A549 (cell line): ENCODE measurements around the gene PHKB. TPM values are rescaled to one million over a fixed set of nuclear protein-coding genes. Genes with fewer than 3 reads are reported as not detected.

ENCODE experiments used
- ATAC-seq, 2 experiments: fragments of 200-7000 bp in 1 of 2; fragments of >200 bp in 1 of 2; cut with Nextera tagmentation in 1 of 2; cut with Tn5 transposase in 1 of 2; 3 replicates each; pipeline versions ENCODE4 v1.8.0 to v1.9.1; 2018 to 2020; ENCODE audit warnings: mild to moderate bottlenecking in 1 of 2, moderate library complexity in 1 of 2
- CTCF ChIA-PET: fragments of 300-600 bp; sonication (Branson Sonifier 250); formaldehyde crosslinking; extraction: SDS; loops from one replicate; lab custom pipeline; 2021; ENCODE audit warnings: antibody characterized with exemption, inconsistent platforms; lab: Yijun Ruan, JAX
- POLR2A ChIA-PET: fragments of 350-600 bp; formaldehyde crosslinking; extraction: SDS; loops from one replicate; lab custom pipeline; 2021; ENCODE audit warnings: antibody characterized with exemption, inconsistent platforms; lab: Yijun Ruan, JAX
- DNase-seq, 2 experiments: peaks; one replicate each; pipeline versions ENCODE4 v3.0.0 to v3.0.0-alpha.2; 2011 to 2016; ENCODE audit warnings: low read depth in 1 of 2, low spot score in 1 of 2
- FAIRE-seq: peaks from 2 replicates; lab custom pipeline; 2011; peaks lifted over from hg19 to GRCh38; lab: Jason Lieb, UNC
- H3K27ac ChIP-seq, 2 experiments: fragments of >200 bp; sonication (Bioruptor Twin); formaldehyde crosslinking; 3 replicates each; pipeline ENCODE4 v1.5.1; 2016 to 2017
- H3K4me1 ChIP-seq: fragments of >200 bp; sonication (Bioruptor Twin); formaldehyde crosslinking; 3 replicates; pipeline ENCODE4 v1.6.1; 2016
- H3K4me2 ChIP-seq: fragments of >200 bp; sonication (Bioruptor Twin); formaldehyde crosslinking; 3 replicates; pipeline ENCODE4 v1.6.1; 2016
- H3K4me3 ChIP-seq: fragments of >200 bp; sonication (Bioruptor Twin); formaldehyde crosslinking; 3 replicates; pipeline ENCODE4 v1.5.1; 2016
- H3K9me3 ChIP-seq: fragments of >200 bp; sonication (Bioruptor Twin); formaldehyde crosslinking; 3 replicates; pipeline ENCODE4 v1.6.1; 2016
- CBX2 ChIP-seq: fragments of 200-600 bp; sonication (generic); IDR thresholded peaks from 2 replicates; pipeline ENCODE4 v1.6.1; 2016; ENCODE audit warnings: low read depth, mild to moderate bottlenecking, borderline replicate concordance
- CHD2 ChIP-seq: fragments of 150-350 bp; IDR thresholded peaks from 2 replicates; pipeline ENCODE4 v1.6.1; 2014; ENCODE audit warnings: low read length; ENCODE audit not compliant: partially characterized antibody
- CHD4 ChIP-seq: fragments of 200-600 bp; sonication (generic); IDR thresholded peaks from 2 replicates; pipeline ENCODE4 v1.6.1; 2016; ENCODE audit warnings: antibody characterized with exemption, mild to moderate bottlenecking, borderline replicate concordance
- EHMT2 ChIP-seq: fragments of 200-600 bp; sonication (generic); IDR thresholded peaks from 2 replicates; pipeline ENCODE4 v1.6.1; 2016; ENCODE audit warnings: antibody characterized with exemption, low read depth, mild to moderate bottlenecking, moderate library complexity
- EP300 ChIP-seq, 2 experiments: fragments of >200 bp; sonication (Bioruptor Twin); formaldehyde crosslinking; IDR thresholded peaks; 2 replicates in 1 of 2; 3 replicates in 1 of 2; pipeline ENCODE4 v1.6.1; 2016 to 2017
- FOSB ChIP-seq: fragments of 250-450 bp; sonication (Bioruptor Pico); IDR thresholded peaks from 2 replicates; pipeline ENCODE4 v1.5.0; 2020; ENCODE audit warnings: mild to moderate bottlenecking, moderate library complexity
- FOXS1 ChIP-seq: fragments of 250-450 bp; sonication (Bioruptor Pico); IDR thresholded peaks from 2 replicates; pipeline ENCODE4 v1.5.0; 2020; ENCODE audit warnings: mild to moderate bottlenecking, moderate library complexity
- GATA3 ChIP-seq: IDR thresholded peaks from 2 replicates; pipeline ENCODE4 v1.6.1; 2012; ENCODE audit warnings: borderline replicate concordance
- JUN ChIP-seq, 2 experiments: fragments of >200 bp; sonication (Bioruptor Twin); formaldehyde crosslinking; IDR thresholded peaks; 2 replicates in 1 of 2; 3 replicates in 1 of 2; pipeline ENCODE4 v1.6.1; 2016 to 2017
- JUNB ChIP-seq: fragments of >200 bp; sonication (Bioruptor Twin); formaldehyde crosslinking; IDR thresholded peaks from 2 replicates; pipeline ENCODE4 v1.6.1; 2016
- MAZ ChIP-seq: fragments of 150-350 bp; IDR thresholded peaks from 2 replicates; pipeline ENCODE4 v1.6.1; 2014; ENCODE audit warnings: antibody characterized with exemption, low read depth, low read length, borderline replicate concordance
- MYC ChIP-seq: IDR thresholded peaks from 2 replicates; pipeline ENCODE4 v1.6.1; 2012; ENCODE audit warnings: mild to moderate bottlenecking, inconsistent platforms, low read length, improper control_type of control experiment, borderline replicate concordance
- NPAS2 ChIP-seq: fragments of 250-450 bp; sonication (Bioruptor Pico); IDR thresholded peaks from 2 replicates; pipeline ENCODE4 v1.8.0; 2022; ENCODE audit warnings: mild to moderate bottlenecking, moderate library complexity, borderline replicate concordance
- NR3C1 ChIP-seq: fragments of >200 bp; sonication (Bioruptor Twin); formaldehyde crosslinking; IDR thresholded peaks from 3 replicates; pipeline ENCODE4 v1.6.1; 2017
- PHF8 ChIP-seq: fragments of 200-600 bp; sonication (generic); IDR thresholded peaks from 2 replicates; pipeline ENCODE4 v1.6.1; 2016; ENCODE audit warnings: low read depth, mild to moderate bottlenecking, antibody characterized with exemption, moderate library complexity, borderline replicate concordance
- POLR2A ChIP-seq: IDR thresholded peaks from 2 replicates; pipeline ENCODE4 v1.6.1; 2012; ENCODE audit warnings: mild to moderate bottlenecking, low read length
- POLR2AphosphoS2 ChIP-seq: conservative IDR thresholded peaks from 2 replicates; pipeline ENCODE4 v1.6.1; 2012; ENCODE audit warnings: low read length, improper control_type of control experiment, inconsistent platforms
- RAD21 ChIP-seq, 2 experiments: fragments of >200 bp in 1 of 2; sonication (Bioruptor Twin) in 1 of 2; formaldehyde crosslinking in 1 of 2; IDR thresholded peaks in 1 of 2; conservative IDR thresholded peaks in 1 of 2; 2 replicates in 1 of 2; 3 replicates in 1 of 2; pipeline ENCODE4 v1.6.1; 2012 to 2018; ENCODE audit warnings: inconsistent platforms in 1 of 2
- RARB ChIP-seq: fragments of 250-450 bp; sonication (Bioruptor Pico); IDR thresholded peaks from 2 replicates; pipeline ENCODE4 v1.8.0; 2021; ENCODE audit warnings: mild to moderate bottlenecking, moderate library complexity
- RCOR1 ChIP-seq: fragments of 150-350 bp; IDR thresholded peaks from 2 replicates; pipeline ENCODE4 v1.6.1; 2014; ENCODE audit warnings: antibody characterized with exemption, low read length, low read depth
- RFX5 ChIP-seq: fragments of 450-650 bp; IDR thresholded peaks from 2 replicates; pipeline ENCODE4 v1.7.1; 2014; ENCODE audit warnings: antibody characterized with exemption, mild to moderate bottlenecking, moderate library complexity
- SMC3 ChIP-seq: fragments of >200 bp; sonication (Bioruptor Twin); formaldehyde crosslinking; IDR thresholded peaks from 3 replicates; pipeline ENCODE4 v1.6.1; 2018; ENCODE audit warnings: inconsistent platforms
- SREBF2 ChIP-seq: fragments of 450-650 bp; IDR thresholded peaks from 2 replicates; pipeline ENCODE4 v1.6.1; 2014; ENCODE audit warnings: mild to moderate bottlenecking, moderate library complexity
- WGBS: methylation state at CpG from one replicate; pipeline ENCODE4 v1.1.6; 2017; ENCODE audit errors: missing lambda C conversion rate; 5-methylcytosine and 5-hydroxymethylcytosine counted together
- polyA plus RNA-seq, 4 experiments: library from polyadenylated mRNA; depleted of rRNA in 3 of 4; stranded (reverse); fragments of >200 nt; fragmentation: RNase III in 1 of 4; extraction: RNeasy Plus Mini Kit Qiagen cat#74134 plus additional on column Dnase treatment in 1 of 4; gene quantifications; 2 replicates in 3 of 4; 3 replicates in 1 of 4; pipeline ENCODE4 v1.2.3, GENCODE V29; 2011 to 2017
- TF ChIP-seq, protein P1 (sequence below): IDR thresholded peaks from 2 replicates; pipeline ENCODE4 v1.6.1; 2012; ENCODE audit warnings: low read depth, borderline replicate concordance
- TF ChIP-seq, protein P2 (sequence below): IDR thresholded peaks from 2 replicates; pipeline ENCODE4 v1.6.1; 2012
- TF ChIP-seq, protein P3 (sequence below): fragments of 250-450 bp; sonication (Bioruptor Pico); IDR thresholded peaks from 2 replicates; pipeline ENCODE4 v1.5.0; 2021; ENCODE audit warnings: mild to moderate bottlenecking, moderate library complexity, borderline replicate concordance
- TF ChIP-seq, protein P4 (sequence below): fragments of 150-350 bp; IDR thresholded peaks from 2 replicates; pipeline ENCODE4 v1.6.1; 2014; ENCODE audit warnings: low read depth, mild to moderate bottlenecking, low read length
- TF ChIP-seq, protein P5 (sequence below): fragments of >200 bp; sonication (Bioruptor Twin); formaldehyde crosslinking; IDR thresholded peaks from 3 replicates; pipeline ENCODE4 v1.5.1; 2016

PHKB gene
- polyA plus RNA-seq, 2 of the 4 experiments (the other 2 are of a cell fraction): 33.2 to 96.8 TPM

DNA sequence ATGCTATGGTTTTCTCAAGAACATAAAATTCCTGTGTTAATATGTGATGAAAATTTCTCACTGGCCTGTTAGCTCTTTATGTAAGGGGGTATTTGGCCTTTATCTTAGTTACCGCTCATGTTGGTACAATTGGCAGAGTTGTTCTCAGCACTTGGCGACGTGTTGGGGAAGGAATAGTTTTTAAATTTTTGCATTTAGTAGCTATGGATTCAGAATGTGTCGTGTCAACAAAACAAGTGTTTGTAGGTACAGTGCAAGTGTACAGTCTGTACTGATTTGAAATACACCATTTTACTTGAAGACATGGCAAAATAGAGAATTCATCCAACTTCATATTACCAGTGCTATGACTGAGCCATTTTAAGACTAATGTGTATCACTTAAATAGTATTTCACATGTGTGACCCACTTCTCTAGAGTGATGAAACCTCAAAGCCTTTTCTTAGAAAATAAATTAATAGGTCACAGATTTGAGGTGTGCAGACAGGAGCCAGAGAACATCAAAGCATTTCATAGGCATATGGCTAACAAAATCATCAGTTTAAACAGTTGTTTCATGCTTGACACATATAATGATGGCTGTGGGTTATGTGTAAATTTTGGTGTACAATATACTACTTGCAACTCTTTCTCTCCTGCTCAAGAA is 150.8 kb downstream of the PHKB start:
- Histone ChIP-seq H3K4me2 (no peak overlapping the region), H3K4me3 (no peak overlapping the region), H3K4me1 (no peaks in the 10 kb centered on the region), H3K27ac (no peak overlapping the region), H3K9me3 (no peaks in the 10 kb centered on the region)
- FAIRE-seq (no peak), DNase-seq (no peak), ATAC-seq (no peak)
- TF ChIP-seq, protein P1, sequence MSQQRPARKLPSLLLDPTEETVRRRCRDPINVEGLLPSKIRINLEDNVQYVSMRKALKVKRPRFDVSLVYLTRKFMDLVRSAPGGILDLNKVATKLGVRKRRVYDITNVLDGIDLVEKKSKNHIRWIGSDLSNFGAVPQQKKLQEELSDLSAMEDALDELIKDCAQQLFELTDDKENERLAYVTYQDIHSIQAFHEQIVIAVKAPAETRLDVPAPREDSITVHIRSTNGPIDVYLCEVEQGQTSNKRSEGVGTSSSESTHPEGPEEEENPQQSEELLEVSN: no peak
- no peak for TF ChIP-seq PHF8
- no peak for TF ChIP-seq POLR2A
- no peak for TF ChIP-seq JUNB
- TF ChIP-seq RFX5: no peak
- TF ChIP-seq, protein P2, sequence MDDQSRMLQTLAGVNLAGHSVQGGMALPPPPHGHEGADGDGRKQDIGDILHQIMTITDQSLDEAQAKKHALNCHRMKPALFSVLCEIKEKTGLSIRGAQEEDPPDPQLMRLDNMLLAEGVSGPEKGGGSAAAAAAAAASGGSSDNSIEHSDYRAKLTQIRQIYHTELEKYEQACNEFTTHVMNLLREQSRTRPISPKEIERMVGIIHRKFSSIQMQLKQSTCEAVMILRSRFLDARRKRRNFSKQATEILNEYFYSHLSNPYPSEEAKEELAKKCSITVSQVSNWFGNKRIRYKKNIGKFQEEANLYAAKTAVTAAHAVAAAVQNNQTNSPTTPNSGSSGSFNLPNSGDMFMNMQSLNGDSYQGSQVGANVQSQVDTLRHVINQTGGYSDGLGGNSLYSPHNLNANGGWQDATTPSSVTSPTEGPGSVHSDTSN: no peak
- TF ChIP-seq GATA3: no peak
- ChIA-PET CTCF (no interaction called here), POLR2A (no interaction called here)
- WGBS: 96% methylated on average over 4 of the region's 4 CpGs

DNA sequence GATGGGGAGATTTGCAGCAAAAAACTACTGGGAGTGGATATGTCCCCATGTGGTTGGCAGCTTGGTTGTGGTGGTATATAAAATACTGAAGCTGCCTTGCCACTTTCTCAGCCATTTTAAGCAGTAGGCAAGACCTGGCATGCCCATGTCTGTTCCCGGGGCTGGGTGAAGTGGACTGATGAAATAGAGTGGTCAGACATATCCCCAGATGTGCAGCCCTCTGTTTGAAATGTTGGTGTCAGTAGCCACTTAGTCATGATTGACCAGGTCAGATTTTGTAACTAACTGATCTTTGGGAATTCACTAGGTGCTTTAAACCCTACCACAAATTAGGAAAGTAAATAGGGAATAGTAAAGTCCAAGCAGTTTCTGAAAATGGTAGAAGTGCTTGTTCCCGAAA is 151.6 kb downstream of the PHKB start:
- no peak for FAIRE-seq
- Histone ChIP-seq H3K4me2 (no peak overlapping the region), H3K27ac (no peak overlapping the region), H3K4me3 (no peak overlapping the region), H3K9me3 (no peaks in the 10 kb centered on the region), H3K4me1 (no peaks in the 10 kb centered on the region)
- DNase-seq: no peak
- TF ChIP-seq CHD4: no peak
- TF ChIP-seq, protein P3, sequence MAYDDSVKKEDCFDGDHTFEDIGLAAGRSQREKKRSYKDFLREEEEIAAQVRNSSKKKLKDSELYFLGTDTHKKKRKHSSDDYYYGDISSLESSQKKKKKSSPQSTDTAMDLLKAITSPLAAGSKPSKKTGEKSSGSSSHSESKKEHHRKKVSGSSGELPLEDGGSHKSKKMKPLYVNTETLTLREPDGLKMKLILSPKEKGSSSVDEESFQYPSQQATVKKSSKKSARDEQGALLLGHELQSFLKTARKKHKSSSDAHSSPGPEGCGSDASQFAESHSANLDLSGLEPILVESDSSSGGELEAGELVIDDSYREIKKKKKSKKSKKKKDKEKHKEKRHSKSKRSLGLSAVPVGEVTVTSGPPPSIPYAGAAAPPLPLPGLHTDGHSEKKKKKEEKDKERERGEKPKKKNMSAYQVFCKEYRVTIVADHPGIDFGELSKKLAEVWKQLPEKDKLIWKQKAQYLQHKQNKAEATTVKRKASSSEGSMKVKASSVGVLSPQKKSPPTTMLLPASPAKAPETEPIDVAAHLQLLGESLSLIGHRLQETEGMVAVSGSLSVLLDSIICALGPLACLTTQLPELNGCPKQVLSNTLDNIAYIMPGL (CRISPR knock-in tag): no peak
- no peak for TF ChIP-seq SREBF2
- no peak for TF ChIP-seq FOXS1 (CRISPR knock-in tag)
- no peak for TF ChIP-seq MYC
- no peak for TF ChIP-seq POLR2AphosphoS2
- TF ChIP-seq JUN (IDR thresholded peaks at IDR 0.05): no peak
- no peak for TF ChIP-seq EP300 (IDR thresholded peaks at IDR 0.05)
- TF ChIP-seq EHMT2: no peak
- TF ChIP-seq CHD2: no peak
- TF ChIP-seq MAZ: no peak
- WGBS: 78% methylated on average over 2 of the region's 2 CpGs
- ChIA-PET CTCF (no interaction called here), POLR2A (no interaction called here)
- ATAC-seq: no peak

DNA sequence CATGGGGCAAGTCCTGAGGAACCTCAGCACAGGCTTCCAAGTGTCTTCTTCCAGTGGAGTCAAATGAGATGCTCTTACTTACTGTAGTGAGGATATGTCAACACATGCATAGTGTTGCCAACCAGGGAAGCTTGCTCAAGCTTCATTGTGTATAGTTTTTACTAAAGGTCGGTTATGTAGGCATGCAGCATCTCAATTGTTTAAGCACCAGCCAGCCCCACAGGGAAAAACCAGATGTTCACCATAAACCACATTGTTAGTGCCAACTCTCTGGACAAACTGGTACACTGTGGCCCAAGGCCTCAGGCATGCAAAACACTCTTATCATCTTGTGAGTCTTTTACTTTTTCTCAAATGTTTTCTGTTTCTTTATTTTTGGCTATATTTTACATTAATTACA is 152.1 kb downstream of the PHKB start:
- POLR2A ChIA-PET: no interaction called here
- Histone ChIP-seq H3K4me2 (no peak overlapping the region), H3K9me3 (no peaks in the 10 kb centered on the region), H3K4me3 (no peak overlapping the region), H3K4me1 (no peaks in the 10 kb centered on the region), H3K27ac (no peak overlapping the region)
- CTCF ChIA-PET: no interaction called here
- ATAC-seq (no peak), DNase-seq (no peak), FAIRE-seq (no peak)
- WGBS: 60% methylated on average over 1 of the region's 1 CpG
- TF ChIP-seq, protein P4, sequence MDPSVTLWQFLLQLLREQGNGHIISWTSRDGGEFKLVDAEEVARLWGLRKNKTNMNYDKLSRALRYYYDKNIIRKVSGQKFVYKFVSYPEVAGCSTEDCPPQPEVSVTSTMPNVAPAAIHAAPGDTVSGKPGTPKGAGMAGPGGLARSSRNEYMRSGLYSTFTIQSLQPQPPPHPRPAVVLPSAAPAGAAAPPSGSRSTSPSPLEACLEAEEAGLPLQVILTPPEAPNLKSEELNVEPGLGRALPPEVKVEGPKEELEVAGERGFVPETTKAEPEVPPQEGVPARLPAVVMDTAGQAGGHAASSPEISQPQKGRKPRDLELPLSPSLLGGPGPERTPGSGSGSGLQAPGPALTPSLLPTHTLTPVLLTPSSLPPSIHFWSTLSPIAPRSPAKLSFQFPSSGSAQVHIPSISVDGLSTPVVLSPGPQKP: no peak
- no peak for TF ChIP-seq SMC3
- no peak for TF ChIP-seq MYC
- TF ChIP-seq FOXS1 (CRISPR knock-in tag): no peak
- TF ChIP-seq MAZ: no peak
- TF ChIP-seq POLR2AphosphoS2: no peak
- TF ChIP-seq CBX2: no peak
- no peak for TF ChIP-seq RCOR1
- no peak for TF ChIP-seq NPAS2
- no peak for TF ChIP-seq JUN (IDR thresholded peaks at IDR 0.05)
- TF ChIP-seq, protein P5, sequence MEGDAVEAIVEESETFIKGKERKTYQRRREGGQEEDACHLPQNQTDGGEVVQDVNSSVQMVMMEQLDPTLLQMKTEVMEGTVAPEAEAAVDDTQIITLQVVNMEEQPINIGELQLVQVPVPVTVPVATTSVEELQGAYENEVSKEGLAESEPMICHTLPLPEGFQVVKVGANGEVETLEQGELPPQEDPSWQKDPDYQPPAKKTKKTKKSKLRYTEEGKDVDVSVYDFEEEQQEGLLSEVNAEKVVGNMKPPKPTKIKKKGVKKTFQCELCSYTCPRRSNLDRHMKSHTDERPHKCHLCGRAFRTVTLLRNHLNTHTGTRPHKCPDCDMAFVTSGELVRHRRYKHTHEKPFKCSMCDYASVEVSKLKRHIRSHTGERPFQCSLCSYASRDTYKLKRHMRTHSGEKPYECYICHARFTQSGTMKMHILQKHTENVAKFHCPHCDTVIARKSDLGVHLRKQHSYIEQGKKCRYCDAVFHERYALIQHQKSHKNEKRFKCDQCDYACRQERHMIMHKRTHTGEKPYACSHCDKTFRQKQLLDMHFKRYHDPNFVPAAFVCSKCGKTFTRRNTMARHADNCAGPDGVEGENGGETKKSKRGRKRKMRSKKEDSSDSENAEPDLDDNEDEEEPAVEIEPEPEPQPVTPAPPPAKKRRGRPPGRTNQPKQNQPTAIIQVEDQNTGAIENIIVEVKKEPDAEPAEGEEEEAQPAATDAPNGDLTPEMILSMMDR: no peak
- TF ChIP-seq RAD21 (conservative IDR thresholded peaks at IDR 0.05 in 1 of 2, IDR thresholded peaks at IDR 0.05 in 1 of 2): no peak
- no peak for TF ChIP-seq RARB
- TF ChIP-seq PHF8: no peak
- TF ChIP-seq NR3C1: no peak
- TF ChIP-seq FOSB: no peak
